K562 treated with DMSO at 1 percent for 24 hours (cell line): ENCODE measurements around the gene CORO7. TPM values are rescaled to one million over a fixed set of nuclear protein-coding genes. Genes with fewer than 3 reads are reported as not detected.

ENCODE experiments used
- total RNA-seq: library from RNA; unstranded; fragments of 300-600 nt; gene quantifications from 2 replicates; pipeline ENCODE4 v1.2.3, GENCODE V29; 2022; ENCODE audit warnings: low read depth; ENCODE audit not compliant: insufficient read depth

CORO7 gene
- total RNA-seq = 95.8 and 108 TPM in 2 replicates

DNA sequence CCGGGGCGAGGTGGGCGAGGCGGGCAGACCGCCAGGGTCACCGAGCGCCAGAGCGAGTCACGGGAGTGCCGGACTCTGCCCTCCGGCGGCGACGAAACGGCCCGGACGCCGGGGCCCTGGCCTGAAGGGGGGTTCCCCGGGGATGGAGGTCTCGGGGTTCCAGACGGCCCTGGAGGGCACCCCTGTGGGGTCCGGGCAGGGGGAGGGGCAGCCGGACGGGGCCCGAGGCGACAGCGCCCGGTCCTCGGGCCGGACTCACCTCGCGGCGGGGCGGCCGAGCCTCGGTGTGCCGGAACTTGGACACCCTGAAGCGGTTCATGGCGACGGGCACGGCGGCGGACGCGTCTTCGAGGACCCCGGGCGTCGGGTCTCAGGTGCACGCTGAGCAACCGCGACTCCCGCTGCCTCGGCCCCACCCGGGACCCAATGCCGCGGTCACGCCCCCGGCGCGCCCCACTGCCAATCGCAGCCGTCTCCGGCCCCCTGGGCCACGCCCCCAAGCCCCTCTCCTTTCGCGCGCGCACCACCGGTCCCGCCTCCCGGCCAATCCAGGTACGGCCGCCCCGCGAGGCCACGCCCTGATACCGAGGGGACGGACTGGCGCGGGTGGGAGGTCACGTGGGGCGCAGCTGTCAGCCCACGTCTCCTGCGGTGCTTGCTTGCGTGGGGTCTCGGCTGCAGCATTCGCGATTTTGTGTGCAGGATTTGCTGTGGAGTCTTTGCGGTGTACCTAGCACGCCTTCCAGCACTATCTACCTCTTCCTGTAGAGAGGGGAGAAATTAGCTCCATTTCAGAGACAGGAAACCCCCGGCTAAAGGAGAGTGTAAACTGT is at the start of gene CORO7:
Gene CORO7 (minus strand): TSS at position 397 of the 833 bp plus-strand sequence. CDS start 78 bp downstream, at position 319.

GRCh38 chr16:4425378-4426020 is 9.1 kb upstream of the CORO7 start, which contains the start of gene DNAJA3:
TSS of gene DNAJA3 (plus strand) at chr16:4425868. CDS start at chr16:4425882, 14 bp downstream.

GRCh38 chr16:4371357-4372000 is 44.9 kb downstream of the CORO7 start, which contains the start of gene VASN:
TSS of gene VASN (plus strand) at chr16:4371848. CDS start at chr16:4380878, 9,030 bp downstream.

DNA sequence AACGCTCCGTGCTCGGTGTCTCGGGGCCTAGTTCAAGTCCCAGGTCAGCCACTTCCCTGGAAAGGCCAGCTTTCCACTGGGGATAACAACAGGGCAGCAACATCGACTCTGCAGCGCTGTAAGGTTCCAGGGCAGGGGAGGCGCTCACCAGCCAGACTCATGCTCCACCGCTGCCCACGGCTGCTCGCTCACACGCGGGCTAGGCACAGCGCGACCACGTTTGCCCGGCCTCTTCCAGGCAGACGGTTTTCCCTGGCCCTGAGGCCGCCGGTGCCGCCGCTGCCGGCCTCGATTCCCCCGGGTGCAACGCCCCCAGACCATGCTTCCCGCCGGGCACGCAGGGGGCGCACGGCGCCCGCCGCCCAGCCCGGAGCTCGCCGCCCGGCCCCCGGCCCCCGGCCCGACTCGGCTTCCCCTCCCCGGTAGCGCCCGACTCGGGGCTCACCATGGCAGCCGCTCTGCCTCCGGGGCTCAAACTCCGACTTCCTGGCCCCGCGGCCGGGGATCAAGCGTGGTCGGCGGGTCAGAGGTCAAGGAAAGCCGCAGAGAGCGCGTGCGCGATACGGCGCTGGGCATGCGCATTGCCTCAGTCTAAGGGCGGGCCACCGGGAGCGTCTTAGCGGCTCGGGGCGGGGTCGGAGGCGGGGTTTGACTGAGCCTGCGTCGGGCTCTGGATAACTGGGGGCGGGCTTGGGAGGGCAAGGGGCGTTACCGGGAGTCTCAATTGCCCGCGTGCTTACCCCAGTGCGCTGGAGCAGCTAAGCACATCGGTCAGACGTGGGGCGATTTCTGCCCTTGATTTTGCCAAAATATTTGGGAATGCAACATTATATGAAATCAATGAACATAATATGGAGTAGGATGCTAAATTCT is 65.4 kb downstream of the CORO7 start, which contains the start of gene PAM16:
Gene PAM16 (minus strand): TSS at position 535 of the 873 bp plus-strand sequence. CDS start 87 bp downstream, at position 448.

GRCh38 chr16:4315186-4316107 is 100.9 kb downstream of the CORO7 start, which contains the start of gene GLIS2:
TSS of gene GLIS2 (plus strand) at chr16:4316067. CDS start at chr16:4332281, 16,214 bp downstream.

Other genes with a start within 250 kb of the CORO7 start
- not detected in 2 replicates for gene SRL, start 174.5 kb downstream of the CORO7 start, total RNA-seq
- gene TFAP4, start 143.6 kb downstream of the CORO7 start, total RNA-seq = 7.2 and 8.2 TPM in 2 replicates
- gene GLIS2, start 100.5 kb downstream of the CORO7 start, total RNA-seq = 30.7 and 34.3 TPM in 2 replicates
- gene PAM16, start 65.3 kb downstream of the CORO7 start, total RNA-seq = 121 and 131 TPM in 2 replicates
- gene VASN, start 44.7 kb downstream of the CORO7 start, total RNA-seq = 59.8 and 65.2 TPM in 2 replicates
- gene DNAJA3, start 9.3 kb upstream of the CORO7 start, total RNA-seq = 49.7 and 52.0 TPM in 2 replicates
- gene NMRAL1, start 58.0 kb upstream of the CORO7 start, total RNA-seq = 114 and 118 TPM in 2 replicates
- gene HMOX2, start 59.8 kb upstream of the CORO7 start, total RNA-seq = 55.1 and 62.5 TPM in 2 replicates
- gene CDIP1, start 122.2 kb upstream of the CORO7 start, total RNA-seq = 0.29 and 0.36 TPM in 2 replicates
- not detected in 2 replicates for gene C16orf96, start 139.7 kb upstream of the CORO7 start, total RNA-seq
- 51.9 and 58.6 TPM in 2 replicates for gene UBALD1, start 198.3 kb upstream of the CORO7 start, total RNA-seq
- 46.4 and 47.6 TPM in 2 replicates for gene MGRN1, start 208.2 kb upstream of the CORO7 start, total RNA-seq